SK-N-SH (cell line): ENCODE measurements around the gene CLVS2. TPM values are rescaled to one million over a fixed set of nuclear protein-coding genes. Genes with fewer than 3 reads are reported as not detected.

Experiments
- CTCF ChIA-PET: fragments of 300-600, 350-600 bp; formaldehyde crosslinking; extraction: SDS; loops from one replicate; lab custom pipeline; 2021; lab: Yijun Ruan, JAX
- POLR2A ChIA-PET: fragments of 350-600 bp; sonication (Branson Sonifier 250); formaldehyde crosslinking; extraction: SDS; loops from one replicate; lab custom pipeline; 2020; ENCODE audit warnings: antibody characterized with exemption, inconsistent platforms; lab: Yijun Ruan, JAX
- DNase-seq: peaks from one replicate; pipeline ENCODE4 v3.0.0; 2012
- H2AFZ ChIP-seq: fragments of 200-600 bp; sonication (generic); 2 replicates; pipeline ENCODE4 v1.8.1; 2016; ENCODE audit warnings: antibody characterized with exemption, mild to moderate bottlenecking, low read depth
- H3F3A ChIP-seq: fragments of 200-600 bp; sonication (generic); replicated peaks from 2 replicates; pipeline ENCODE3; 2016; ENCODE audit warnings: antibody characterized with exemption, mild to moderate bottlenecking; ENCODE audit not compliant: insufficient read depth
- H3K27ac ChIP-seq, 2 experiments: fragments of 200-500 bp in 1 of 2; fragments of 200-600 bp in 1 of 2; sonication (Bioruptor generic) in 1 of 2; sonication (generic), shearing (Covaris generic) in 1 of 2; 2 replicates each; pipeline versions ENCODE4 v1.5.1 to v1.6.1; 2014 to 2016; ENCODE audit warnings: low read depth in 2 of 2, inconsistent platforms in 1 of 2, low read length in 1 of 2, mild to moderate bottlenecking in 1 of 2, mixed read lengths in 1 of 2
- H3K27me3 ChIP-seq: fragments of 200-600 bp; sonication (generic), shearing (Covaris generic); 2 replicates; pipeline ENCODE4 v1.6.1; 2016; ENCODE audit warnings: mixed run types; ENCODE audit not compliant: insufficient read depth
- H3K36me3 ChIP-seq, 2 experiments: fragments of 200-500 bp in 1 of 2; fragments of 200-600 bp in 1 of 2; sonication (Bioruptor generic) in 1 of 2; sonication (generic) in 1 of 2; replicated peaks in 1 of 2; 2 replicates each; pipeline versions ENCODE3 to v1.5.1; 2014 to 2016; ENCODE audit warnings: low read length in 1 of 2, mild to moderate bottlenecking in 1 of 2; ENCODE audit not compliant: insufficient read depth in 2 of 2, control insufficient read depth in 1 of 2
- H3K4me1 ChIP-seq, 2 experiments: fragments of 200-500 bp in 1 of 2; fragments of 200-600 bp in 1 of 2; sonication (Bioruptor generic) in 1 of 2; sonication (generic), shearing (Covaris generic) in 1 of 2; 2 replicates each; pipeline versions ENCODE4 v1.5.1 to v1.6.1; 2014 to 2016; ENCODE audit warnings: low read depth in 1 of 2, low read length in 1 of 2, mixed run types in 1 of 2; ENCODE audit not compliant: insufficient read depth in 2 of 2, control insufficient read depth in 1 of 2
- H3K4me2 ChIP-seq: fragments of 200-600 bp; sonication (generic), shearing (Covaris generic); 2 replicates; pipeline ENCODE4 v1.6.1; 2017; ENCODE audit warnings: mixed run types
- H3K4me3 ChIP-seq, 2 experiments: fragments of 200-500 bp in 1 of 2; fragments of 200-600 bp in 1 of 2; sonication (Bioruptor generic) in 1 of 2; sonication (generic), shearing (Covaris generic) in 1 of 2; 2 replicates each; pipeline versions ENCODE4 v1.5.1 to v1.8.1; 2014 to 2016; ENCODE audit warnings: low read depth in 2 of 2, inconsistent platforms in 1 of 2, low read length in 1 of 2, mild to moderate bottlenecking in 1 of 2, mixed read lengths in 1 of 2, moderate library complexity in 1 of 2
- H3K79me2 ChIP-seq: fragments of 200-600 bp; sonication (generic); 2 replicates; pipeline ENCODE4 v1.8.1; 2017; ENCODE audit warnings: mild to moderate bottlenecking; ENCODE audit not compliant: insufficient read depth
- H3K9ac ChIP-seq: fragments of 200-600 bp; sonication (generic); 2 replicates; pipeline ENCODE4 v1.6.1; 2017; ENCODE audit warnings: mixed run types
- H3K9me2 ChIP-seq: fragments of 200-600 bp; sonication (generic); 2 replicates; pipeline ENCODE4 v1.6.1; 2017; ENCODE audit warnings: mixed run types
- H3K9me3 ChIP-seq: fragments of 200-600 bp; sonication (generic); 2 replicates; pipeline ENCODE4 v1.6.1; 2017; ENCODE audit warnings: mixed run types, mild to moderate bottlenecking, moderate library complexity
- H4K20me1 ChIP-seq: fragments of 200-600 bp; sonication (generic); 2 replicates; pipeline ENCODE4 v1.6.1; 2017; ENCODE audit warnings: mild to moderate bottlenecking, mixed run types; ENCODE audit not compliant: insufficient read depth
- CHD2 ChIP-seq: fragments of 150-350 bp; IDR thresholded peaks from 2 replicates; pipeline ENCODE4 v1.6.1; 2018; ENCODE audit warnings: low read length; ENCODE audit not compliant: partially characterized antibody
- ELF1 ChIP-seq: IDR thresholded peaks from 2 replicates; pipeline ENCODE4 v1.4.0; 2012
- EP300 ChIP-seq, 2 experiments: IDR thresholded peaks; 2 replicates each; pipeline versions ENCODE4 v1.4.0 to v1.6.1; 2012; ENCODE audit warnings: borderline replicate concordance in 1 of 2, low read depth in 1 of 2, low read length in 1 of 2
- EZH2phosphoT487 ChIP-seq: fragments of 200-600 bp; sonication (generic); IDR thresholded peaks from 2 replicates; pipeline ENCODE4 v1.6.1; 2017; ENCODE audit warnings: low read depth, mixed run types, mild to moderate bottlenecking, antibody characterized with exemption, moderate library complexity, borderline replicate concordance
- FOSL2 ChIP-seq: IDR thresholded peaks from 2 replicates; pipeline ENCODE4 v1.4.0; 2012; ENCODE audit warnings: low read depth, mild to moderate bottlenecking, moderate library complexity, borderline replicate concordance
- FOXM1 ChIP-seq: IDR thresholded peaks from 2 replicates; pipeline ENCODE4 v1.4.0; 2012; ENCODE audit warnings: low read depth, mild to moderate bottlenecking
- GABPA ChIP-seq: IDR thresholded peaks from 2 replicates; pipeline ENCODE4 v1.4.0; 2012; ENCODE audit warnings: low read depth, mild to moderate bottlenecking
- GATA2 ChIP-seq: sonication (generic); formaldehyde crosslinking; IDR thresholded peaks from 2 replicates; pipeline ENCODE4 v1.5.0; 2020; ENCODE audit warnings: mild to moderate bottlenecking, missing genetic modification reagents
- JUND ChIP-seq: IDR thresholded peaks from 2 replicates; pipeline ENCODE4 v1.4.0; 2012
- MEF2A ChIP-seq: IDR thresholded peaks from 2 replicates; pipeline ENCODE4 v1.4.0; 2012; ENCODE audit warnings: low read depth, borderline replicate concordance
- MXI1 ChIP-seq: IDR thresholded peaks from 2 replicates; pipeline ENCODE4 v1.6.1; 2012; ENCODE audit warnings: mild to moderate bottlenecking, low read depth, low read length, improper control_type of control experiment
- NFIC ChIP-seq: IDR thresholded peaks from 2 replicates; pipeline ENCODE4 v1.4.0; 2012; ENCODE audit warnings: borderline replicate concordance
- POLR2AphosphoS5 ChIP-seq: IDR thresholded peaks from 2 replicates; pipeline ENCODE4 v1.6.1; 2012; ENCODE audit warnings: low read depth, low read length
- RAD21 ChIP-seq: IDR thresholded peaks from 2 replicates; pipeline ENCODE4 v1.6.1; 2012; ENCODE audit warnings: mild to moderate bottlenecking, low read length
- RCOR1 ChIP-seq: fragments of 150-350 bp; IDR thresholded peaks from 2 replicates; pipeline ENCODE4 v1.6.1; 2017; ENCODE audit warnings: antibody characterized with exemption, low read length
- RFX5 ChIP-seq: IDR thresholded peaks from 2 replicates; pipeline ENCODE4 v1.6.1; 2012; ENCODE audit warnings: mild to moderate bottlenecking, improper control_type of control experiment, low read length
- SIN3A ChIP-seq: IDR thresholded peaks from 2 replicates; pipeline ENCODE4 v1.6.1; 2012; ENCODE audit warnings: low read depth, mild to moderate bottlenecking, low read length, moderate library complexity, borderline replicate concordance
- SMC3 ChIP-seq: IDR thresholded peaks from 2 replicates; pipeline ENCODE4 v1.6.1; 2012; ENCODE audit warnings: low read depth, low read length, improper control_type of control experiment
- TAF1 ChIP-seq: IDR thresholded peaks from 2 replicates; pipeline ENCODE4 v1.6.1; 2012; ENCODE audit warnings: low read depth, mild to moderate bottlenecking, low read length, moderate library complexity, borderline replicate concordance
- TEAD4 ChIP-seq: IDR thresholded peaks from 2 replicates; pipeline ENCODE4 v1.4.0; 2012; ENCODE audit warnings: mild to moderate bottlenecking, borderline replicate concordance; ENCODE audit not compliant: insufficient read depth
- YY1 ChIP-seq: IDR thresholded peaks from 2 replicates; pipeline ENCODE4 v1.4.0; 2012; ENCODE audit warnings: low read depth, mild to moderate bottlenecking
- WGBS: methylation state at CpG from one replicate; pipeline ENCODE4 v1.1.6; 2017; ENCODE audit warnings: low lambda C conversion rate; 5-methylcytosine and 5-hydroxymethylcytosine counted together
- polyA plus RNA-seq, 3 experiments: library from polyadenylated mRNA; depleted of rRNA; stranded (reverse); fragments of >200 nt; gene quantifications; 2 replicates each; pipeline ENCODE4 v1.2.3, GENCODE V29; 2012
- TF ChIP-seq, protein P1 (sequence below): IDR thresholded peaks from 2 replicates; pipeline ENCODE4 v1.4.0; 2012; ENCODE audit warnings: low read depth, borderline replicate concordance
- TF ChIP-seq, protein P2 (sequence below): fragments of 150-350 bp; IDR thresholded peaks from 2 replicates; pipeline ENCODE4 v1.6.1; 2016; ENCODE audit warnings: mild to moderate bottlenecking, low read depth, low read length
- TF ChIP-seq, protein P3 (sequence below): IDR thresholded peaks from 2 replicates; pipeline ENCODE4 v1.4.0; 2012; ENCODE audit warnings: low read depth

The CLVS2 gene
- polyA plus RNA-seq, 1 of the 3 experiments (the other 2 are of a cell fraction), result 0.05 TPM

DNA sequence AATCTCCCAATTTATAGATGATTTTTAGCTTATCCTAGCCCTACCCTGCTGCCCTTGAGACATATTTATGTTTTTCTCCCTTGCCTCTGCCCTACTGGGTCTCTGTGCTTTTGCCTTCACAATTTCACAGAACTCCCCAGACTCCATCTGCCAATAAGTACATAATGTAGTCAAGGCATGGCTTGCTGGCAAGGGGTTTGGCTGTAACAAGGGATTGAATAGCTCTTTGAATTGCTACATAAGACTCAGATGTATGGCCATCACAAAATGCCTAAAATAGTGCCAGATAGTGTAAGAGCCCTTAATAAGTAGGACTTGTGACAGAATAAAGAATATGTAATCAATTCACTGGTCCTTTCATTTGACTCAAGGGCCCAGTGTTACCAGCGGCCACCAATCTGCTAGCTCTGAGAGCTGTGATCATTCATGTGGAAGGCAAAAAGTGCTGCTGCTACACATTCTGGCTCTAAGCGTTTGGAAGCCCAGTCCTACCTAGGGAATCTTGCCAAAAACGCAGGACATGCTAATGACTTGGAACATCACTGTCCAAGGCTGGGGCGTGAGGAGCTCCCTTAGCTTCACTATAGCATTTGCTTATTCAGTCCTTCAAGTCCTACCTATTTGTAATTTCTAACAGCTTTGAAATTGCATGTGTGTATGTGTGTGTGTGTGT lies 20.5 kb downstream of the CLVS2 start:
- ChIA-PET CTCF (interaction anchor here (1.0 kb wide), 1 partner anchor 11 kb away, joined by 3 read pairs; no protein-coding TSS in a partner anchor), POLR2A (no interaction called here)
- no peak overlapping the region for H3K4me3 ChIP-seq
- WGBS, result 15% methylated on average over 4 of the region's 4 CpGs
- H3K27me3 ChIP-seq, result no peaks in the 10 kb centered on the region
- no peak overlapping the region for H3K4me2 ChIP-seq
- H3K27ac ChIP-seq, result no peak overlapping the region
- H2AFZ ChIP-seq, result no peak overlapping the region
- H3K36me3 ChIP-seq, result no peaks in the 10 kb centered on the region
- H4K20me1 ChIP-seq, result no peaks in the 10 kb centered on the region
- no peaks in the 10 kb centered on the region for H3K79me2 ChIP-seq
- H3K9ac ChIP-seq, result no peak overlapping the region
- TF ChIP-seq GATA2 (CRISPR knock-in tag) (no peak), RCOR1 (no peak), FOSL2 (no peak), EZH2phosphoT487 (no peak), SIN3A (no peak), POLR2AphosphoS5 (no peak), TEAD4 (no peak), SMC3 (no peak), JUND (no peak), NFIC (no peak), MXI1 (no peak), GABPA (no peak), RAD21 (no peak), TAF1 (no peak), RFX5 (no peak)
- TF ChIP-seq, protein P1, sequence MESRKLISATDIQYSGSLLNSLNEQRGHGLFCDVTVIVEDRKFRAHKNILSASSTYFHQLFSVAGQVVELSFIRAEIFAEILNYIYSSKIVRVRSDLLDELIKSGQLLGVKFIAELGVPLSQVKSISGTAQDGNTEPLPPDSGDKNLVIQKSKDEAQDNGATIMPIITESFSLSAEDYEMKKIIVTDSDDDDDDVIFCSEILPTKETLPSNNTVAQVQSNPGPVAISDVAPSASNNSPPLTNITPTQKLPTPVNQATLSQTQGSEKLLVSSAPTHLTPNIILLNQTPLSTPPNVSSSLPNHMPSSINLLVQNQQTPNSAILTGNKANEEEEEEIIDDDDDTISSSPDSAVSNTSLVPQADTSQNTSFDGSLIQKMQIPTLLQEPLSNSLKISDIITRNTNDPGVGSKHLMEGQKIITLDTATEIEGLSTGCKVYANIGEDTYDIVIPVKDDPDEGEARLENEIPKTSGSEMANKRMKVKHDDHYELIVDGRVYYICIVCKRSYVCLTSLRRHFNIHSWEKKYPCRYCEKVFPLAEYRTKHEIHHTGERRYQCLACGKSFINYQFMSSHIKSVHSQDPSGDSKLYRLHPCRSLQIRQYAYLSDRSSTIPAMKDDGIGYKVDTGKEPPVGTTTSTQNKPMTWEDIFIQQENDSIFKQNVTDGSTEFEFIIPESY, result no peak
- no peaks in the 10 kb centered on the region; a peak in 1 of 4 replicates for H3K4me1 ChIP-seq
- H3K9me2 ChIP-seq, result no peaks in the 10 kb centered on the region
- no peaks in the 10 kb centered on the region for H3K9me3 ChIP-seq
- DNase-seq, result no peak
- no peaks in the 10 kb centered on the region for H3F3A ChIP-seq

DNA sequence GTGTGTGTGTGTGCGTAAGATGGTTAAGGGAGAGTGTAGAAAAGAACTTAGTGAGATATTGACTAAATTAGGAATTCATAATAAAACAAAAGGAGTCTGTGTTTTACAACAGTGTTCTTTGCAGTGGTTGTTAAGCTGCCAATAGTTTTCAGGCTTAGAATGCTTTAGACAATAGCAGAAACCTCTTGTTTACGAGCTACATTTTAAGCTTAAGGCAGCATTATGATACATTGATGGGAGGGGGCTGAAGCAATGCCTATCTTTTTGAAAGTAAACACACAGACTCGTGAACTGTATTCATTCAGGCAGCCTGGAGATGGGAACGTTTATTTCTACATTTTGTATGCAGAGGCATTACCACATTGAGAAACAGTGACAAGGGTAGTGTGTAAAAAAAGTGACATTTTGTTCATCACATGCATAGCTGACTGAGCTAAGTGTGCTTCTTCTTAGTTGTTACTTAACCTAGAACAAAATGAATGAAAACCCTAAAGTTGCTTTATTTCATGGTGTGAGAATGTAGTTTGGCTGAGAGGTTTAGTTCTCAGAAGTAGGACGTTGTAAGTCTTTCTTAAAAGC lies 21.2 kb downstream of the CLVS2 start:
- H3K79me2 ChIP-seq, result no peaks in the 10 kb centered on the region
- CTCF ChIA-PET, result interaction anchor here (0.8 to 1.0 kb wide), 2 partner anchors 11 to 17 kb away, joined by 3 read pairs; no protein-coding TSS in a partner anchor
- no peak overlapping the region for H3K27ac ChIP-seq
- H2AFZ ChIP-seq, result no peak overlapping the region
- no peaks in the 10 kb centered on the region for H3K9me2 ChIP-seq
- POLR2A ChIA-PET, result no interaction called here
- no peak overlapping the region for H3K9ac ChIP-seq
- 24% methylated on average over 5 of the region's 5 CpGs for WGBS
- no peaks in the 10 kb centered on the region; a peak in 1 of 4 replicates for H3K4me1 ChIP-seq
- DNase-seq, result no peak
- no peaks in the 10 kb centered on the region for H4K20me1 ChIP-seq
- H3K4me3 ChIP-seq, result no peak overlapping the region
- H3K36me3 ChIP-seq, result no peaks in the 10 kb centered on the region
- no peaks in the 10 kb centered on the region for H3K9me3 ChIP-seq
- H3K27me3 ChIP-seq, result no peaks in the 10 kb centered on the region
- H3K4me2 ChIP-seq, result no peak overlapping the region
- no peaks in the 10 kb centered on the region for H3F3A ChIP-seq
- TF ChIP-seq CHD2, result no peak
- no peak for TF ChIP-seq EP300 (IDR thresholded peaks at IDR 0.05; ENCODE audit: borderline replicate concordance in 1 of 2, low read depth in 1 of 2, low read length in 1 of 2)
- no peak for TF ChIP-seq RCOR1
- TF ChIP-seq, protein P2, sequence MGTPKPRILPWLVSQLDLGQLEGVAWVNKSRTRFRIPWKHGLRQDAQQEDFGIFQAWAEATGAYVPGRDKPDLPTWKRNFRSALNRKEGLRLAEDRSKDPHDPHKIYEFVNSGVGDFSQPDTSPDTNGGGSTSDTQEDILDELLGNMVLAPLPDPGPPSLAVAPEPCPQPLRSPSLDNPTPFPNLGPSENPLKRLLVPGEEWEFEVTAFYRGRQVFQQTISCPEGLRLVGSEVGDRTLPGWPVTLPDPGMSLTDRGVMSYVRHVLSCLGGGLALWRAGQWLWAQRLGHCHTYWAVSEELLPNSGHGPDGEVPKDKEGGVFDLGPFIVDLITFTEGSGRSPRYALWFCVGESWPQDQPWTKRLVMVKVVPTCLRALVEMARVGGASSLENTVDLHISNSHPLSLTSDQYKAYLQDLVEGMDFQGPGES, result no peak
- no peak for TF ChIP-seq FOXM1
- no peak for TF ChIP-seq ELF1
- no peak for TF ChIP-seq MXI1
- no peak for TF ChIP-seq YY1
- TF ChIP-seq RAD21, result no peak
- TF ChIP-seq NFIC, result no peak
- TF ChIP-seq FOSL2, result no peak
- TF ChIP-seq, protein P3, sequence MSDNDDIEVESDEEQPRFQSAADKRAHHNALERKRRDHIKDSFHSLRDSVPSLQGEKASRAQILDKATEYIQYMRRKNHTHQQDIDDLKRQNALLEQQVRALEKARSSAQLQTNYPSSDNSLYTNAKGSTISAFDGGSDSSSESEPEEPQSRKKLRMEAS, result no peak
- TF ChIP-seq MEF2A, result no peak
- TF ChIP-seq RFX5, result no peak
- TF ChIP-seq GABPA, result no peak
- TF ChIP-seq TAF1, result no peak
